Psoas muscle (tissue), 8 donors: ENCODE results near the gene NSUN4. TPM values are rescaled to one million over a fixed set of nuclear protein-coding genes. Genes with fewer than 3 reads are reported as not detected.
"Not testable (repeated sequence)": the region's sequence is repeated elsewhere in the genome, so short reads cannot be mapped to it uniquely, and the experiment has no call there.

Source experiments
- ATAC-seq, 4 donors: fragments of 200-7000 bp; cut with Tn5 transposase; one replicate each; pipeline ENCODE4 v1.9.1; 2020; ENCODE audit warnings: moderate library complexity in 3 of 4, mild to moderate bottlenecking in 2 of 4
- DNase-seq, 2 donors: peaks; one replicate each; pipeline ENCODE4 v3.0.0-alpha.2; 2020
- H3K27ac ChIP-seq: fragments of 200-600 bp; one replicate; pipeline ENCODE4 v1.8.0; 2022
- H3K27me3 ChIP-seq, 3 donors: fragments of 200-600 bp in 1 of 3; one replicate each; pipeline versions ENCODE4 v1.6.1 to v1.8.0; 2013 to 2022; ENCODE audit warnings: low read length in 2 of 3, mild to moderate bottlenecking in 2 of 3, moderate library complexity in 1 of 3; ENCODE audit not compliant: insufficient read depth in 3 of 3
- H3K36me3 ChIP-seq, 2 donors: fragments of 200-600 bp in 1 of 2; one replicate each; pipeline versions ENCODE4 v1.6.1 to v1.8.0; 2013 to 2022; ENCODE audit warnings: low read depth in 1 of 2, mild to moderate bottlenecking in 1 of 2, moderate library complexity in 1 of 2; ENCODE audit not compliant: insufficient read depth in 1 of 2
- H3K4me1 ChIP-seq: fragments of 200-600 bp; one replicate; pipeline ENCODE4 v1.8.0; 2022
- H3K4me3 ChIP-seq: fragments of 200-600 bp; one replicate; pipeline ENCODE4 v1.8.0; 2022; ENCODE audit warnings: mild to moderate bottlenecking
- H3K9me3 ChIP-seq: fragments of 200-600 bp; one replicate; pipeline ENCODE4 v1.8.0; 2022
- WGBS, 3 donors: extraction: QIAGEN DNeasy Blood & Tissue Kit; methylation state at CpG; one replicate each; pipeline versions ENCODE4 v1.1.6 to v1.1.7; 2013; 5-methylcytosine and 5-hydroxymethylcytosine counted together
- intact Hi-C, 2 donors: fragments of 100-400 bp; cut with DNase I; formaldehyde crosslinking; loops; one replicate each; pipeline versions ENCODE4 v1.11.0 to v1.14.2; 2022
- polyA plus RNA-seq, 3 donors: library from polyadenylated mRNA; stranded (reverse); fragments of 200-250 nt; gene quantifications; one replicate each; pipeline ENCODE4 v1.2.3, GENCODE V29; 2013
- total RNA-seq, 4 donors: library from RNA; stranded (reverse); fragmentation: NEBNext Ultra II Directional in 2 of 4; extraction: Animal tissue kit (Norgen Biotek cat#: 25700) in 2 of 4; gene quantifications; one replicate each; pipeline versions ENCODE4 v1.2.1 to v1.2.4, GENCODE V29; 2021 to 2023
- TF ChIP-seq, protein P1 (sequence below): fragments of 200-600 bp; IDR thresholded peaks from one replicate; pipeline ENCODE4 v1.8.0; 2022; ENCODE audit warnings: antibody characterized with exemption
- donor health status: healthy with polysubstance abuse.
- donor health status: DM: no; HTN: no; CAD: no; lungs with moderate emphysema.
- donor health status: Bipolar disorder and iron deficiency.
- donor health status: healthy.
- donor health status: DM: yes; HTN: yes; CAD: no.
- donor health status: DM: no; HTN: no; CAD: no.
- donor health status: DM: no; HTN: no; CAD: no.
- donor health status: DM: yes; HTN: yes; CAD: no.

Gene NSUN4
- total and polyA plus RNA-seq, 7 donors = 9.4 to 25.3 (median 16.3) TPM

DNA sequence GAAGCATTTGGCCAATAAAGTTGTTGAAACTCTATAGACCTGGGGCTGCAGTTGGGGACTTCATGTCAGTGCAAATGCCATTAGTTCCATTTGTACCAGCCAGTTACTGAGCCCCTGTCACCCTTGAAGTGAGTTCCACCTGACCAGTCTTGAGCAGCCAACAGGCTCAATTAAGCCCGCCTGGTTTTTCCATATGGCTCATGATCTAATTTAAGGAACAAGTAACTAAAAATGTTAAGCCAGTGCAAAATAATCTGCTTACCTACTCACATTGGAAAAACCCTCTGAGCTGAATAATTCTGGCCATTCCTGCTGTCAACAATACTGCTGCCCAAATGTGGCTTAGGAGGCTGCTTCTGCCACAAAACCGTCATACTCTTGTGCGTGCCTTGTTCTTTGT, 21.6 kb downstream of the NSUN4 start:
- TF ChIP-seq, protein P1, sequence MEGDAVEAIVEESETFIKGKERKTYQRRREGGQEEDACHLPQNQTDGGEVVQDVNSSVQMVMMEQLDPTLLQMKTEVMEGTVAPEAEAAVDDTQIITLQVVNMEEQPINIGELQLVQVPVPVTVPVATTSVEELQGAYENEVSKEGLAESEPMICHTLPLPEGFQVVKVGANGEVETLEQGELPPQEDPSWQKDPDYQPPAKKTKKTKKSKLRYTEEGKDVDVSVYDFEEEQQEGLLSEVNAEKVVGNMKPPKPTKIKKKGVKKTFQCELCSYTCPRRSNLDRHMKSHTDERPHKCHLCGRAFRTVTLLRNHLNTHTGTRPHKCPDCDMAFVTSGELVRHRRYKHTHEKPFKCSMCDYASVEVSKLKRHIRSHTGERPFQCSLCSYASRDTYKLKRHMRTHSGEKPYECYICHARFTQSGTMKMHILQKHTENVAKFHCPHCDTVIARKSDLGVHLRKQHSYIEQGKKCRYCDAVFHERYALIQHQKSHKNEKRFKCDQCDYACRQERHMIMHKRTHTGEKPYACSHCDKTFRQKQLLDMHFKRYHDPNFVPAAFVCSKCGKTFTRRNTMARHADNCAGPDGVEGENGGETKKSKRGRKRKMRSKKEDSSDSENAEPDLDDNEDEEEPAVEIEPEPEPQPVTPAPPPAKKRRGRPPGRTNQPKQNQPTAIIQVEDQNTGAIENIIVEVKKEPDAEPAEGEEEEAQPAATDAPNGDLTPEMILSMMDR = no peak
- peak; percentile 31 to 58 (median 45) for ATAC-seq

DNA sequence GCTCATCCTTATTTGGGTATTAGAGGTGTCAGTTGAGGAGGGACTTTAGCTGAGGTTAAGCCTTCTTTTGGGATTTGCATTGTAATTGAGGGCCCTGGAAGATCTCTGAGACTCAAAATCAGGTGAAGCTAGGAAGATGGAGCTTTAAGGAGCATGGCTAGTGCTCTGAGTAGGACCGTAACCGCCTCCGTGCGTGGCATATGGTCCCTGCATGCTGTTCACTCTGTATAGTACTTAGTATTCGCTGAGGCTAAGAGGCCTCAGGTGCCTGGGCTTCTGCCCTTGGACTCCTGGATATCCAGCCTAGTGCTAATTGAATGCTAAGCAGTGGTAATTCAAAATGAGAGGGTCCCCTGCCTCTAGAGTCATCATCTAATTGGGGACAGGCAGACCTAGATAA, 22.5 kb downstream of the NSUN4 start:
- no peaks in the 10 kb centered on the region for H3K9me3 ChIP-seq
- no peak overlapping the region for H3K4me3 ChIP-seq
- no peak for ATAC-seq
- H3K27me3 ChIP-seq = no peaks in the 10 kb centered on the region
- 94 to 99% (median 96%) methylated on average over 5 of the region's 5 CpGs for WGBS, 3 donors
- peaks cover 24 to 94% of the 10 kb centered on the region in 2 donors for H3K36me3 ChIP-seq
- peaks cover 8% of the 10 kb centered on the region for H3K4me1 ChIP-seq
- TF ChIP-seq, protein P1 = no peak
- DNase-seq = no peak
- intact Hi-C loops = no loop called here
- H3K27ac ChIP-seq = no peak overlapping the region

More for the DNA sequence above, 21.6 kb downstream of the NSUN4 start:
- peaks cover 24 to 95% of the 10 kb centered on the region in 2 donors for H3K36me3 ChIP-seq
- H3K27me3 ChIP-seq = no peaks in the 10 kb centered on the region
- H3K27ac ChIP-seq = no peak overlapping the region
- no peak overlapping the region for H3K4me3 ChIP-seq
- 57 to 70% (median 68%) methylated on average over 3 of the region's 3 CpGs for WGBS, 3 donors
- no peaks in the 10 kb centered on the region for H3K9me3 ChIP-seq
- intact Hi-C loops = no loop called here
- H3K4me1 ChIP-seq = peaks cover 8% of the 10 kb centered on the region
- no peak for DNase-seq

DNA sequence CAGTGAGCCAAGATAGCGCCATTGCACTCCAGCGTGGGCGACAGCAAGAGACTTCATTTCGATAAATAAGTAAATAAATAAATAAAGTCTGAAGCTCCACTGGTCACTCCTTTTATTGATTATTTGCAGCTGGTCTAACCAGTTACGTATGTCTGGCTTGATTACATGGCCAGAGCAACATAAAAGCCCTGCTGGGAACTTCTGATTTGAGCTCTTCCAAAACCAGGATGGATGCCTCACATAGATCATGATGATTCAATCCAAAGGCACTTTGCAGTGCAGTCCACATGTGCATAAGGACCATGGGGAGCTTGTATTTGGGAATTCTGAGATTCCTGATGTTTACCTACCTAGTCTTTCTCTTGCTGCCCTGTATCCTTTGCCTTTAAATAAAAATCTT, 24.0 kb downstream of the NSUN4 start:
- WGBS, 3 donors = 81 to 88% (median 87%) methylated on average over 5 of the region's 5 CpGs
- H3K4me3 ChIP-seq = no peak overlapping the region
- DNase-seq (no peak), ATAC-seq (no peak)
- H3K36me3 ChIP-seq = peaks cover 21 to 88% of the 10 kb centered on the region in 2 donors
- intact Hi-C loops = no loop called here
- no peaks in the 10 kb centered on the region for H3K9me3 ChIP-seq
- peaks cover 8% of the 10 kb centered on the region for H3K4me1 ChIP-seq
- no peaks in the 10 kb centered on the region for H3K27me3 ChIP-seq
- no peak overlapping the region for H3K27ac ChIP-seq
- TF ChIP-seq, protein P1 = no peak

DNA sequence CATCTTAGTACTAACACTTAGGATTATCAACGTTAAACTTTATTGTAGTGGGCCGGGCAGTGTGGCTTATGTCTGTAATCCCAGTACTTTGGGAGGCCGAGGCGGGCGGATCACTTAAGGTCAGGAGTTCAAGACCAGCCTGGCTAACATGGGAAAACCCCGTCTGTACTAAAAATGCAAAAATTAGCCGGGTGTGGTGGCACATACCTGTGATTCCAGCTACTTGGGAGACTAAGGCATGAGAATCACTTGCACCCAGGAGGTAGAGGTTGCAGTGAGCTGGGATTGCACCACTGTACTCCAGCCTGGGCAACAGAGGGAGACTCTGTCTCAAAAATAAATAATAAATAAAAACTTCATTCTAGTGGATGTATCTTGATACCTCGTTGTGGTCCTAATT, 25.2 kb downstream of the NSUN4 start:
- H3K27me3 ChIP-seq, H3K9me3 ChIP-seq, DNase-seq, H3K4me1 ChIP-seq, H3K4me3 ChIP-seq, intact Hi-C loops, ATAC-seq, H3K27ac ChIP-seq: not testable (repeated sequence)
- WGBS, 3 donors = 90 to 94% (median 93%) methylated on average over 8 of the region's 8 CpGs
- H3K36me3 ChIP-seq = peaks cover 21 to 79% of the 10 kb centered on the region in 2 donors

DNA sequence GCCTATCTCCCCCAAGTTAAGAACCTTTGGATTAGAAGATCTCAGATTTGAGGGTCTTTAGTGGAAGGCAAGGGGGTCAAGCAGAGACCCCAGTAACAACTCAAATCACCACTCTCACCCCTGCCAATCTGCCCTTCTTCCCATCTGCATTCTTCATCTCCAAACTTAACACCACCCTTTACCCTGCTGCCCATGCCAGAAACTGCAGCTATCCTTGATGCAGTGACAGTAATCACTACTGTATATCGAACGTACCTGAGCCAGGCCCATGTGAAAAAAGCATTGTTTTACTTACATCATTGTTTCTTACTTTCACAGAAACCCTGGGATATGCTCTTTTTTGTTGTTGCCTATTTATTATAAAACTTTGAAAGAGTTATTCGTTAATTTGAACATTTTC, 26.5 kb downstream of the NSUN4 start:
- Histone ChIP-seq H3K4me1 (peaks cover 6% of the 10 kb centered on the region), H3K36me3 (peaks cover 13 to 66% of the 10 kb centered on the region in 2 donors), H3K27ac (no peak overlapping the region), H3K9me3 (no peaks in the 10 kb centered on the region), H3K4me3 (no peak overlapping the region), H3K27me3 (no peaks in the 10 kb centered on the region)
- TF ChIP-seq, protein P1 = no peak
- intact Hi-C loops = no loop called here
- 88 to 90% (median 90%) methylated on average over 3 of the region's 3 CpGs for WGBS, 3 donors
- DNase-seq (no peak), ATAC-seq (no peak)

DNA sequence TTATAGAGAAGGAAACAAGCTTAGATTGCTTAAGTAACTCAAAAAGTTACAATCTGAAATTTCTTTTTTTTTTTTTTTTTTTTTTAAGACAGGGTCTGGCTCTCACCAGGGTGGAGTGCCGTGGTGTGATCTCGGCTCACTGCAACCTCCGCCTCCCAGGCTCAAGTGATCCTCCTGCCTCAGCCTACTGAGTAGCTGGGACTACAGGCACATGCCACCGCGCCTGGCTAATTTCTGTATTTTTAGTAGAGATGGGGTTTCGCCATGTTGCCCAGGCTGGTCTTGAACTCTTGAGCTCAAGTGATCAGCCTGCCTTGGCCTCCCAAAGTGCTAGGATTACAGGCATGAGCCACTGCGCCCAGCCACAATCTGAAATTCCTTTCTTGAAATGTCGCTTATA, 27.1 kb downstream of the NSUN4 start:
- H3K27me3 ChIP-seq, DNase-seq, ATAC-seq, H3K9me3 ChIP-seq, H3K4me1 ChIP-seq, H3K27ac ChIP-seq, intact Hi-C loops, H3K4me3 ChIP-seq: not testable (repeated sequence)
- peaks cover 15 to 65% of the 10 kb centered on the region in 2 donors for H3K36me3 ChIP-seq
- 98 to 100% (median 99%) methylated on average over 8 of the region's 8 CpGs for WGBS, 3 donors
